Right atrium auricular region (tissue), 2 donors: ENCODE results near the gene NTSR1. TPM values are rescaled to one million over a fixed set of nuclear protein-coding genes. Genes with fewer than 3 reads are reported as not detected.

Experiments
- DNase-seq: peaks from one replicate; pipeline ENCODE4 v3.0.0-alpha.2; 2019; ENCODE audit warnings: low spot score
- H3K27ac ChIP-seq, 2 donors: fragments of 200-600 bp; sonication (generic); 1 replicate in 1 of 2; 2 replicates in 1 of 2; pipeline ENCODE4 v1.5.1; 2016 to 2019
- H3K27me3 ChIP-seq, 2 donors: fragments of 200-600 bp; sonication (generic); one replicate each; pipeline versions ENCODE4 v1.5.1 to v1.6.0; 2017 to 2019
- H3K36me3 ChIP-seq: fragments of 200-600 bp; sonication (generic); one replicate; pipeline ENCODE4 v1.5.1; 2016
- H3K4me1 ChIP-seq, 2 donors: fragments of 200-600 bp; sonication (generic); one replicate each; pipeline versions ENCODE4 v1.5.1 to v1.6.0; 2017 to 2019
- H3K4me3 ChIP-seq, 2 donors: fragments of 200-600 bp; sonication (generic); 1 replicate in 1 of 2; 2 replicates in 1 of 2; pipeline ENCODE4 v1.5.1; 2017 to 2019; ENCODE audit warnings: mild to moderate bottlenecking in 1 of 2, moderate library complexity in 1 of 2
- H3K9me3 ChIP-seq, 2 donors: fragments of 200-600 bp; sonication (generic); one replicate each; pipeline ENCODE4 v1.5.1; 2019
- CTCF ChIP-seq, 2 donors: fragments of 200-600 bp; sonication (generic); IDR thresholded peaks; one replicate each; pipeline ENCODE4 v1.5.1; 2019; ENCODE audit warnings: antibody characterized with exemption in 2 of 2
- total RNA-seq, 2 donors: library from RNA; depleted of rRNA; stranded (reverse); fragments of >200 nt; gene quantifications; one replicate each; pipeline ENCODE4 v1.1.0, GENCODE V29; 2016

The NTSR1 gene
- total RNA-seq, 2 donors from 2014 or later, result 0.43 TPM; not detected in 1

GRCh38 chr20:62778601-62779416, 70.2 kb downstream of the NTSR1 start:
- Histone ChIP-seq H3K9me3 (no peaks in the 10 kb centered on the region), H3K36me3 (no peaks in the 10 kb centered on the region), H3K4me3 (no peak overlapping the region), H3K4me1 (no peaks in the 10 kb centered on the region), H3K27ac (no peak overlapping the region), H3K27me3 (no peaks in the 10 kb centered on the region)
- no peak for DNase-seq
- TF ChIP-seq CTCF (IDR thresholded peaks at IDR 0.05), result no peak

GRCh38 chr20:62779417-62779685, 70.7 kb downstream of the NTSR1 start:
- no peak overlapping the region for H3K27ac ChIP-seq
- TF ChIP-seq CTCF (IDR thresholded peaks at IDR 0.05), result no peak
- no peaks in the 10 kb centered on the region for H3K9me3 ChIP-seq
- H3K27me3 ChIP-seq, result no peaks in the 10 kb centered on the region
- no peaks in the 10 kb centered on the region for H3K4me1 ChIP-seq
- H3K36me3 ChIP-seq, result no peaks in the 10 kb centered on the region
- no peak for DNase-seq
- no peak overlapping the region for H3K4me3 ChIP-seq

- Histone ChIP-seq H3K4me1 (no peaks in the 10 kb centered on the region), H3K4me3 (no peak overlapping the region), H3K9me3 (no peaks in the 10 kb centered on the region), H3K27ac (no peak overlapping the region), H3K36me3 (no peaks in the 10 kb centered on the region), H3K27me3 (no peaks in the 10 kb centered on the region)
- TF ChIP-seq CTCF (IDR thresholded peaks at IDR 0.05), result no peak
- no peak for DNase-seq
These were observed 71.6 kb downstream of the NTSR1 start for GRCh38 chr20:62780204-62780603.

- no peak for DNase-seq
- Histone ChIP-seq H3K36me3 (no peaks in the 10 kb centered on the region), H3K4me3 (no peak overlapping the region), H3K27ac (no peak overlapping the region), H3K9me3 (no peaks in the 10 kb centered on the region), H3K4me1 (no peaks in the 10 kb centered on the region), H3K27me3 (no peaks in the 10 kb centered on the region)
- TF ChIP-seq CTCF (IDR thresholded peaks at IDR 0.05), result no peak
These were observed 72.1 kb downstream of the NTSR1 start for GRCh38 chr20:62780696-62781095.

GRCh38 chr20:62782149-62782892, 73.7 kb downstream of the NTSR1 start:
- Histone ChIP-seq H3K27me3 (no peaks in the 10 kb centered on the region), H3K9me3 (no peaks in the 10 kb centered on the region), H3K27ac (no peak overlapping the region), H3K4me1 (no peaks in the 10 kb centered on the region), H3K36me3 (no peaks in the 10 kb centered on the region), H3K4me3 (no peak overlapping the region)
- no peak for TF ChIP-seq CTCF (IDR thresholded peaks at IDR 0.05)
- DNase-seq, result no peak
